ENCODE data around the gene INVS.

DNA sequence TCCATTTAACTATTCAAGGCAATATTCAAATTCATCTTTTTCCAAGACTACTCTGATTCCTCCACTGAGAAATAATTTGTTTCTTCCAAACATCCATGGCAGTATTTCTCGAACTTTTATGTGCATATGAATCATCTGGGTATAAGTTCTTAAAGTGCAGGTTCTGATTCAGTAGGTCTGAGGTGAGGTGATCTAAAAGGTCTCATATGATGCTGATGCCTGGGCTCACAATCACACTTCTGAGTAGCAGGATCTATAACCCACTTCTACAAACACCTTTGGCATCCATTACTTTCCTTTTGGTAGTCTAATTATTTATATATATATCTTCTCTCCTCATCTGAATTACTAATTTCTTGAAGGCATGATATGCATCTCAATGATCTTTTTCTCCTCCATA, 7.4 kb upstream of the INVS start:
- TF ChIP-seq EZH2 (IDR thresholded peaks at IDR 0.05; ENCODE audit: borderline replicate concordance, low read depth, low read length, severe bottlenecking) (no peak), JUN (IDR thresholded peaks at IDR 0.05; ENCODE audit: borderline replicate concordance, insufficient read depth, insufficient read length, low read depth) (no peak)
